ENCODE measurements around the gene ARFGAP3.

DNA sequence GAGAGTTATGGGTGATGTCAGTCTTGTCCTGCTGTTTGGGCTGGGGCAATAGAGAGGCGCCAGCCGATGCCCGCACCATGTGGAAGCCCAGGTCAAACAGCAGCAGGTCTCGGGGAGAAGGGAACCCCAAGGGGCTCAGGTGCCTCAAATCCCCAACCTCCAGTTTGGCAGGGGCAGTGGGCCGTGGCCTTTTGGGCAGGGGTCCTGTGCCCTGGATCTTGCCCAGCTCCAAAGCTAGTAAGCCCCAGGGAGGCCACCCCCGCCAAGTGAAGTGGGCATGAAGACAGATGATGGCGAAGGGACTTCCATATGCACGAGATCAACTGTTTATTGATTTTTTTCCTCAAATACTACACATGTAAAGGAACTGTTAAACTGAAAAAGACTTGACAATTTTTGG is 12.4 kb upstream of the ARFGAP3 start:
- TF ChIP-seq, protein P1, sequence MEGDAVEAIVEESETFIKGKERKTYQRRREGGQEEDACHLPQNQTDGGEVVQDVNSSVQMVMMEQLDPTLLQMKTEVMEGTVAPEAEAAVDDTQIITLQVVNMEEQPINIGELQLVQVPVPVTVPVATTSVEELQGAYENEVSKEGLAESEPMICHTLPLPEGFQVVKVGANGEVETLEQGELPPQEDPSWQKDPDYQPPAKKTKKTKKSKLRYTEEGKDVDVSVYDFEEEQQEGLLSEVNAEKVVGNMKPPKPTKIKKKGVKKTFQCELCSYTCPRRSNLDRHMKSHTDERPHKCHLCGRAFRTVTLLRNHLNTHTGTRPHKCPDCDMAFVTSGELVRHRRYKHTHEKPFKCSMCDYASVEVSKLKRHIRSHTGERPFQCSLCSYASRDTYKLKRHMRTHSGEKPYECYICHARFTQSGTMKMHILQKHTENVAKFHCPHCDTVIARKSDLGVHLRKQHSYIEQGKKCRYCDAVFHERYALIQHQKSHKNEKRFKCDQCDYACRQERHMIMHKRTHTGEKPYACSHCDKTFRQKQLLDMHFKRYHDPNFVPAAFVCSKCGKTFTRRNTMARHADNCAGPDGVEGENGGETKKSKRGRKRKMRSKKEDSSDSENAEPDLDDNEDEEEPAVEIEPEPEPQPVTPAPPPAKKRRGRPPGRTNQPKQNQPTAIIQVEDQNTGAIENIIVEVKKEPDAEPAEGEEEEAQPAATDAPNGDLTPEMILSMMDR (IDR thresholded peaks at IDR 0.05), result no peak
- TF ChIP-seq POLR2A (IDR thresholded peaks at IDR 0.05), result no peak
